HepG2 (cell line): ENCODE results near the gene ATP6V1G2. TPM values are rescaled to one million over a fixed set of nuclear protein-coding genes. Genes with fewer than 3 reads are reported as not detected.

Source experiments
- ATAC-seq: fragments of 200-7000 bp; cut with Tn5 transposase; 3 replicates; pipeline ENCODE4 v1.9.1; 2020; ENCODE audit warnings: mild to moderate bottlenecking, moderate library complexity
- BruUV-seq: library from RNA; stranded (reverse); fragments of 400-500 nt; replicated peaks from 2 replicates; lab custom pipeline; 2021; lab: Mats Ljungman, UMichigan
- CTCF ChIA-PET: fragments of 300-600 bp; formaldehyde crosslinking; extraction: SDS; loops from one replicate; lab custom pipeline; 2021; ENCODE audit warnings: low total read pairs, inconsistent platforms, low intra/inter-chr PET ratio; lab: Yijun Ruan, JAX
- POLR2A ChIA-PET: fragments of 350-600 bp; sonication (Branson Sonifier 250); formaldehyde crosslinking; loops from one replicate; lab custom pipeline; 2020; ENCODE audit warnings: antibody characterized with exemption, inconsistent platforms; lab: Yijun Ruan, JAX
- DNase-seq: peaks from one replicate; pipeline ENCODE4 v3.0.0-alpha.2; 2015; ENCODE audit warnings: low spot score
- FAIRE-seq: peaks from 3 replicates; lab custom pipeline; 2011; peaks lifted over from hg19 to GRCh38; lab: Jason Lieb, UNC
- H2AFZ ChIP-seq: one replicate; pipeline ENCODE4 v1.6.1; 2011; ENCODE audit warnings: low read length, inconsistent platforms
- H3K27ac ChIP-seq: fragments of 300-600 bp; 3 replicates; pipeline ENCODE4 v1.8.0; 2011; ENCODE audit warnings: mixed run types, mild to moderate bottlenecking, mixed read lengths, low read length, inconsistent platforms; ENCODE audit not compliant: insufficient read depth; ENCODE audit errors: extremely low read length
- H3K27me3 ChIP-seq, 2 experiments: fragments of 200-600 bp in 1 of 2; 2 replicates in 1 of 2; 3 replicates in 1 of 2; pipeline versions ENCODE4 v1.6.0 to v1.8.0; 2011; ENCODE audit warnings: low read length in 2 of 2, mild to moderate bottlenecking in 2 of 2, moderate library complexity in 2 of 2, inconsistent platforms in 1 of 2; ENCODE audit not compliant: insufficient read depth in 2 of 2, control insufficient read depth in 1 of 2
- H3K36me3 ChIP-seq, 2 experiments: fragments of 200-600 bp in 1 of 2; replicated peaks in 1 of 2; 2 replicates in 1 of 2; 3 replicates in 1 of 2; pipeline versions ENCODE4 v1.5.1 to v1.8.0; 2011; ENCODE audit warnings: low read length in 2 of 2, inconsistent platforms in 1 of 2; ENCODE audit not compliant: insufficient read depth in 2 of 2, control insufficient read depth in 1 of 2
- H3K4me1 ChIP-seq: 2 replicates; pipeline ENCODE4 v1.5.1; 2012; ENCODE audit warnings: low read length, inconsistent platforms; ENCODE audit not compliant: insufficient read depth
- H3K4me2 ChIP-seq: 2 replicates; pipeline ENCODE4 v1.6.0; 2011; ENCODE audit warnings: low read depth, low read length, inconsistent platforms
- H3K4me3 ChIP-seq, 3 experiments: fragments of 200-600 bp in 1 of 3; sonication (generic), shearing (Covaris generic) in 1 of 3; replicated peaks in 1 of 3; 2 replicates each; pipeline ENCODE4 v1.5.1; 2011 to 2016; ENCODE audit warnings: low read length in 3 of 3, inconsistent platforms in 2 of 3, low read depth in 2 of 3, mild to moderate bottlenecking in 2 of 3, control low read depth in 1 of 3, mixed read lengths in 1 of 3; ENCODE audit not compliant: insufficient read depth in 1 of 3
- H3K79me2 ChIP-seq: one replicate; pipeline ENCODE4 v1.6.1; 2011; ENCODE audit warnings: low read length, inconsistent platforms; ENCODE audit not compliant: insufficient read depth
- H3K9ac ChIP-seq: 2 replicates; pipeline ENCODE4 v1.6.0; 2011; ENCODE audit warnings: mild to moderate bottlenecking, low read depth, low read length, inconsistent platforms; ENCODE audit not compliant: insufficient read depth
- H3K9me3 ChIP-seq: 2 replicates; pipeline ENCODE4 v1.5.1; 2012; ENCODE audit warnings: mild to moderate bottlenecking, low read length
- H4K20me1 ChIP-seq: 2 replicates; pipeline ENCODE4 v1.6.0; 2011; ENCODE audit warnings: inconsistent platforms, mild to moderate bottlenecking, low read length, moderate library complexity; ENCODE audit not compliant: insufficient read depth
- GABPB1 ChIP-seq: IDR thresholded peaks from 2 replicates; pipeline ENCODE4 v1.6.1; 2016; ENCODE audit warnings: mild to moderate bottlenecking, missing genetic modification reagents, moderate library complexity, missing compliant biosample characterization
- HDAC2 ChIP-seq: sonication (generic); formaldehyde crosslinking; IDR thresholded peaks from 2 replicates; pipeline ENCODE4 v1.4.0; 2020; ENCODE audit warnings: missing genetic modification reagents
- MAFF ChIP-seq: IDR thresholded peaks from 2 replicates; pipeline ENCODE4 v1.6.1; 2011; ENCODE audit warnings: low read depth, low read length, improper control_type of control experiment
- MATR3 ChIP-seq: sonication (generic); formaldehyde crosslinking; IDR thresholded peaks from 2 replicates; pipeline ENCODE4 v1.4.0; 2020; ENCODE audit warnings: missing genetic modification reagents
- RCOR2 ChIP-seq: IDR thresholded peaks from 2 replicates; pipeline ENCODE4 v1.6.1; 2016; ENCODE audit warnings: missing biosample characterization, missing genetic modification reagents
- TSC22D2 ChIP-seq: sonication (generic); formaldehyde crosslinking; IDR thresholded peaks from 2 replicates; pipeline ENCODE4 v1.5.1; 2020; ENCODE audit warnings: missing genetic modification reagents, mild to moderate bottlenecking, borderline replicate concordance
- ZFP62 ChIP-seq: sonication (generic); formaldehyde crosslinking; IDR thresholded peaks from 2 replicates; pipeline ENCODE4 v1.4.0; 2020; ENCODE audit warnings: missing genetic modification reagents
- ZNF33B ChIP-seq: sonication (generic); formaldehyde crosslinking; IDR thresholded peaks from 2 replicates; pipeline ENCODE4 v1.5.1; 2020; ENCODE audit warnings: mild to moderate bottlenecking, missing genetic modification reagents
- ZNF510 ChIP-seq: sonication (generic); formaldehyde crosslinking; IDR thresholded peaks from 2 replicates; pipeline ENCODE4 v1.4.0; 2020; ENCODE audit warnings: low read depth, mild to moderate bottlenecking, missing genetic modification reagents
- ZNF644 ChIP-seq: IDR thresholded peaks from 2 replicates; pipeline ENCODE4 v1.6.1; 2016; ENCODE audit warnings: low read depth
- ZNF737 ChIP-seq: sonication (generic); formaldehyde crosslinking; IDR thresholded peaks from 2 replicates; pipeline ENCODE4 v1.5.0; 2020; ENCODE audit warnings: missing genetic modification reagents, mild to moderate bottlenecking, borderline replicate concordance
- ZNF768 ChIP-seq: sonication (generic); formaldehyde crosslinking; IDR thresholded peaks from 2 replicates; pipeline ENCODE4 v1.4.0; 2020; ENCODE audit warnings: missing genetic modification reagents
- WGBS: methylation state at CpG from one replicate; pipeline ENCODE4 v1.1.6; 2017; ENCODE audit warnings: low lambda C conversion rate; 5-methylcytosine and 5-hydroxymethylcytosine counted together
- in situ Hi-C: cut with HindIII; loops from 2 replicates; pipeline ENCODE4 v1.10.0; 2017; ENCODE audit warnings: low pct_unique_long_range_greater_than_20kb; ENCODE audit not compliant: extremely low pct_ligation_motif_present
- intact Hi-C: fragments of 100-400 bp; cut with micrococcal nuclease; formaldehyde crosslinking; loops from one replicate; pipeline ENCODE4 v1.10.0; 2022; ENCODE audit not compliant: unreplicated experiment
- polyA plus RNA-seq, 8 experiments: library from polyadenylated mRNA; depleted of rRNA in 3 of 8; stranded (reverse) in 7 of 8; unstranded in 1 of 8; fragments of >200 nt; fragmentation: Illumina TruSeq in 4 of 8; extraction: Trizol in 4 of 8; gene quantifications; 2 replicates each; pipeline versions ENCODE4 v1.2.1 to v1.2.3, GENCODE V29; 2011 to 2016; ENCODE audit warnings: low read depth in 4 of 8, missing spikeins in 1 of 8, mixed read lengths in 1 of 8; ENCODE audit not compliant: insufficient read depth in 1 of 8
- total RNA-seq, 5 experiments: library from RNA; depleted of rRNA; stranded (reverse); fragments of >200 nt; fragmentation: Illumina TruSeq; extraction: Trizol; gene quantifications; 2 replicates each; pipeline ENCODE4 v1.2.3, GENCODE V29; 2016; ENCODE audit warnings: low read depth in 1 of 5
- TF ChIP-seq, protein P1 (sequence below): sonication (generic); formaldehyde crosslinking; IDR thresholded peaks from 2 replicates; pipeline ENCODE4 v1.8.1; 2023; ENCODE audit warnings: mild to moderate bottlenecking, inconsistent platforms, moderate library complexity, missing genetic modification reagents, borderline replicate concordance
- TF ChIP-seq, protein P2 (sequence below): IDR thresholded peaks from 2 replicates; pipeline ENCODE4 v1.6.1; 2016; ENCODE audit warnings: control low read depth
- TF ChIP-seq, protein P3 (sequence below): sonication (generic); formaldehyde crosslinking; IDR thresholded peaks from 2 replicates; pipeline ENCODE4 v1.8.1; 2023; ENCODE audit warnings: missing genetic modification reagents, mild to moderate bottlenecking, borderline replicate concordance
- TF ChIP-seq, protein P4 (sequence below): sonication (generic); formaldehyde crosslinking; IDR thresholded peaks from 2 replicates; pipeline ENCODE4 v1.4.0; 2020; ENCODE audit warnings: missing genetic modification reagents, borderline replicate concordance

Gene ATP6V1G2
- total and polyA plus RNA-seq, 2 of the 13 experiments (the other 11 are each of a cell fraction or from before 2014, with no cell fraction given), result 0.27 to 0.83 TPM

DNA sequence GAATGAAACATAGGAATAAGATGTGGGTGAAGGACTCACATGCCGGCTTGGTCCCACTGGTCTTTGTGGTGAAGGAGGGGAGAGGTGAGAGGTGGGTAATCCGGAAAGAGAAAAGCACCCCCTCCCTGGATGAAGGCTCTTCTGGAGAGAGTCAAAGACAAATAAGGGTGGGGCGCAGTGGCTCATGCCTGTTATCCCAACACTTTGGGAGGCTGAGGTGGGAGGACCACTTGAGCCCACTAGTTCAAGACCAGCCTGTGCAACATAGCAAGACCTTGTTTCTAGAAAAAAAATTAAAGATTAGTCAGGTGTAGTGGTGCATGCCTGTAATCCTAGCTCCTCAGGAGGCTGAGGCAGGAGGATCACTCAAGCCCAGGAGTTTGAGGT, 32.7 kb upstream of the ATP6V1G2 start (continued):
- TF ChIP-seq, protein P1, sequence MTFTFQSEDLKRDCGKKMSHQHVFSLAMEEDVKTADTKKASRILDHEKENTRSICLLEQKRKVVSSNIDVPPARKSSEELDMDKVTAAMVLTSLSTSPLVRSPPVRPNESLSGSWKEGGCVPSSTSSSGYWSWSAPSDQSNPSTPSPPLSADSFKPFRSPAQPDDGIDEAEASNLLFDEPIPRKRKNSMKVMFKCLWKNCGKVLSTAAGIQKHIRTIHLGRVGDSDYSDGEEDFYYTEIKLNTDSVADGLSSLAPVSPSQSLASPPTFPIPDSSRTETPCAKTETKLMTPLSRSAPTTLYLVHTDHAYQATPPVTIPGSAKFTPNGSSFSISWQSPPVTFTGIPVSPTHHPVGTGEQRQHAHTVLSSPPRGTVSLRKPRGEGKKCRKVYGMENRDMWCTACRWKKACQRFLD, result no peak
- TF ChIP-seq ZNF737 (CRISPR knock-in tag) (no peak), GABPB1 (CRISPR knock-in tag) (no peak), ZNF644 (CRISPR knock-in tag) (no peak)
- TF ChIP-seq, all 625 proteins: peak for 0

DNA sequence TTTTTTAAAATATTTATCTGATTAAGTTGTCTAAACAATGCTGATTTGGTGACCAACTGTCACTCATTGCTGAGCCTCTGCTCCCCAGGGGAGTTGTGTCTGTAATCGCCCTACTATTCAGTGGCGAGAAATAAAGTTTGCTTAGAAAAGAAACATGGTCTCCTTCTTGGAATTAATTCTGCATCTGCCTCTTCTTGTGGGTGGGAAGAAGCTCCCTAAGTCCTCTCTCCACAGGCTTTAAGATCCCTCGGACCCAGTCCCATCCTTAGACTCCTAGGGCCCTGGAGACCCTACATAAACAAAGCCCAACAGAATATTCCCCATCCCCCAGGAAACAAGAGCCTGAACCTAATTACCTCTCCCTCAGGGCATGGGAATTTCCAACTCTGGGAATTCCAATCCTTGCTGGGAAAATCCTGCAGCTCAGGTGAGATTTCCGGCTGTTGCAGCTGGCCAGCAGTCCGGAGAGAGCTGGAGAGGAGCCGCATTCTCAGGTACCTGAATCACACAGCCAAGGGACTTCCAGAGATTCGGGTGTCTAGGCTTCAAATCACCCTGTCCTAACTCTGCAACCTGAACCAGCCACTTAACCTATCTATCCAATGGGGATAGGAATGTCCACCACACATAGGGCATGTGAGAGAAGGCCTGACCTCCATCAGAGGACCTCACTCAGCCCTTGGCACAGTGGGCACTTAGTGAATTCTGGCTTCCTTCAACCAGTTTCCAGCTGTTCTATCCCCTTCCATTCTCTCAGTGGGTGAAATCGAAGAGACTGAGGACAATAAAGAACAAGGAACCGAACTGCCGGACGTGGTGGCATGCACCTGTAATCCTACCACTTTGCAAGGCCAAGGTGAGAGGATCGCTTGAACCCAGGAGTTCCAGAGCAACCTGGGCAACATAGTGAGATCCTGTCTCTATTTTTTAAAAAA, 32.0 kb upstream of the ATP6V1G2 start:
- no peaks in the 10 kb centered on the region for H3K9me3 ChIP-seq
- in situ Hi-C loops (no loop called here), intact Hi-C loops (no loop called here)
- H3K4me1 ChIP-seq, result peaks cover 25% of the 10 kb centered on the region
- H3K79me2 ChIP-seq, result no peaks in the 10 kb centered on the region
- WGBS, result 49% methylated on average over 10 of the region's 12 CpGs
- H3K36me3 ChIP-seq, result no peaks in the 10 kb centered on the region
- CTCF ChIA-PET, result no interaction called here
- H3K27ac ChIP-seq, result no peak overlapping the region
- DNase-seq, result no peak
- H4K20me1 ChIP-seq, result no peaks in the 10 kb centered on the region
- TF ChIP-seq ZNF510 (CRISPR knock-in tag) (no peak), ZFP62 (CRISPR knock-in tag) (no peak), MAFF (no peak), TSC22D2 (CRISPR knock-in tag) (no peak), ZNF768 (CRISPR knock-in tag) (no peak), MATR3 (CRISPR knock-in tag) (no peak), ZNF33B (no peak), RCOR2 (CRISPR knock-in tag) (no peak), HDAC2 (CRISPR knock-in tag) (no peak)
- TF ChIP-seq, protein P2, sequence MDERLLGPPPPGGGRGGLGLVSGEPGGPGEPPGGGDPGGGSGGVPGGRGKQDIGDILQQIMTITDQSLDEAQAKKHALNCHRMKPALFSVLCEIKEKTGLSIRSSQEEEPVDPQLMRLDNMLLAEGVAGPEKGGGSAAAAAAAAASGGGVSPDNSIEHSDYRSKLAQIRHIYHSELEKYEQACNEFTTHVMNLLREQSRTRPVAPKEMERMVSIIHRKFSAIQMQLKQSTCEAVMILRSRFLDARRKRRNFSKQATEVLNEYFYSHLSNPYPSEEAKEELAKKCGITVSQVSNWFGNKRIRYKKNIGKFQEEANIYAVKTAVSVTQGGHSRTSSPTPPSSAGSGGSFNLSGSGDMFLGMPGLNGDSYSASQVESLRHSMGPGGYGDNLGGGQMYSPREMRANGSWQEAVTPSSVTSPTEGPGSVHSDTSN (CRISPR knock-in tag), result no peak
- TF ChIP-seq, protein P3, sequence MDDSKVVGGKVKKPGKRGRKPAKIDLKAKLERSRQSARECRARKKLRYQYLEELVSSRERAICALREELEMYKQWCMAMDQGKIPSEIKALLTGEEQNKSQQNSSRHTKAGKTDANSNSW (CRISPR knock-in tag), result no peak
- TF ChIP-seq, protein P4, sequence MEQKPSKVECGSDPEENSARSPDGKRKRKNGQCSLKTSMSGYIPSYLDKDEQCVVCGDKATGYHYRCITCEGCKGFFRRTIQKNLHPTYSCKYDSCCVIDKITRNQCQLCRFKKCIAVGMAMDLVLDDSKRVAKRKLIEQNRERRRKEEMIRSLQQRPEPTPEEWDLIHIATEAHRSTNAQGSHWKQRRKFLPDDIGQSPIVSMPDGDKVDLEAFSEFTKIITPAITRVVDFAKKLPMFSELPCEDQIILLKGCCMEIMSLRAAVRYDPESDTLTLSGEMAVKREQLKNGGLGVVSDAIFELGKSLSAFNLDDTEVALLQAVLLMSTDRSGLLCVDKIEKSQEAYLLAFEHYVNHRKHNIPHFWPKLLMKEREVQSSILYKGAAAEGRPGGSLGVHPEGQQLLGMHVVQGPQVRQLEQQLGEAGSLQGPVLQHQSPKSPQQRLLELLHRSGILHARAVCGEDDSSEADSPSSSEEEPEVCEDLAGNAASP (CRISPR knock-in tag), result no peak
- peaks cover 16 to 89% of the 10 kb centered on the region in 2 experiments for H3K27me3 ChIP-seq
- POLR2A ChIA-PET, result interaction anchor here (1.6 to 2.3 kb wide), 3 partner anchors 20 to 86 kb away, joined by 4 to 9 read pairs (median 6); partner anchors contain the start of genes DDX39B and GPANK1
- H3K4me3 ChIP-seq, result no peak overlapping the region
- H3K9ac ChIP-seq, result no peak overlapping the region
- no peak for FAIRE-seq
- H3K4me2 ChIP-seq, result no peak overlapping the region
- no peak overlapping the region for H2AFZ ChIP-seq
- ATAC-seq, result no peak
- BruUV-seq, result TSS peak; percentile 52
